ENCODE measurements around the gene MVP.

- TF ChIP-seq CTCF (conservative IDR thresholded peaks at IDR 0.05; ENCODE audit: low read length) (no peak), EZH2phosphoT487 (IDR thresholded peaks at IDR 0.05; ENCODE audit: borderline replicate concordance, low read depth, low read length) (no peak)
These were observed 24.5 kb downstream of the MVP start for GRCh38 chr16:29844575-29845331.

Data from OCI-LY7 (cell line).